ENCODE results near the gene CUTA.
A peak's percentile ranks its signal among the peaks of the same experiment; 100 is the strongest.

The CUTA gene

DNA sequence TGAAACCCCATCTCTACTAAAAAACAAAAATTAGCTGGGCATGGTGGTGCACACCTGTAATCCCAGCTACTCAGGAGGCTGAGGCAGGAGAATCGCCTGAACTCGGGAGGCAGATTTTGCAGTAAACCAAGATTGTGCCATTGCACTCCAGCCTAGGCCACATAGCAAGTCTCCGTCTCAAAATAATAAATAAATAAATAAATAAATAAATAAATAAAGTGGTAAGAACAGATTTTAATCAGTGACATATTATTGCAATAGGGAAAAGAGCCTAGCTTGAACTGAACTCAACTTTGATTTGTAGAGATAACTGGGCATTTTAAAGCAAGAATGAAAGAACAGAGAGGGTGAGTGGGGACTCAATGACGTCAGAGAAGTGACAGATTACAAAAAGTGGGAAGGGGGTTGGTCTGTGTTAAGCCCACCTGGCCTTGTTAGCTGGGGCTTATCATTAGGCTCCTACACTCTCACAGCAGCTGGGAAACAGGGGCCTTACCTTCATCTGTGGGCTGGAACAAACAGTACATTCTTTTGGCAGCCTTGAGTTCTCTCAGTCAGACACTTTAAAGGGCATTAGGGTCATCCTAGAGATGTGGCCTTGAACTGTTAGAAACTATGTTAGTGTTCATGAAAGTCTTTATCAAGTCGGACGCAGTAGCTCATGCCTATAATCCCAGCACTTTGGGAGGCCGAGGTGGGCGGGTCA lies 50.7 kb downstream of the CUTA start (continued):
- TF ChIP-seq ZNF169 (tag by site-specific recombination; IDR thresholded peaks at IDR 0.05): no peak
- TF ChIP-seq, protein P1, sequence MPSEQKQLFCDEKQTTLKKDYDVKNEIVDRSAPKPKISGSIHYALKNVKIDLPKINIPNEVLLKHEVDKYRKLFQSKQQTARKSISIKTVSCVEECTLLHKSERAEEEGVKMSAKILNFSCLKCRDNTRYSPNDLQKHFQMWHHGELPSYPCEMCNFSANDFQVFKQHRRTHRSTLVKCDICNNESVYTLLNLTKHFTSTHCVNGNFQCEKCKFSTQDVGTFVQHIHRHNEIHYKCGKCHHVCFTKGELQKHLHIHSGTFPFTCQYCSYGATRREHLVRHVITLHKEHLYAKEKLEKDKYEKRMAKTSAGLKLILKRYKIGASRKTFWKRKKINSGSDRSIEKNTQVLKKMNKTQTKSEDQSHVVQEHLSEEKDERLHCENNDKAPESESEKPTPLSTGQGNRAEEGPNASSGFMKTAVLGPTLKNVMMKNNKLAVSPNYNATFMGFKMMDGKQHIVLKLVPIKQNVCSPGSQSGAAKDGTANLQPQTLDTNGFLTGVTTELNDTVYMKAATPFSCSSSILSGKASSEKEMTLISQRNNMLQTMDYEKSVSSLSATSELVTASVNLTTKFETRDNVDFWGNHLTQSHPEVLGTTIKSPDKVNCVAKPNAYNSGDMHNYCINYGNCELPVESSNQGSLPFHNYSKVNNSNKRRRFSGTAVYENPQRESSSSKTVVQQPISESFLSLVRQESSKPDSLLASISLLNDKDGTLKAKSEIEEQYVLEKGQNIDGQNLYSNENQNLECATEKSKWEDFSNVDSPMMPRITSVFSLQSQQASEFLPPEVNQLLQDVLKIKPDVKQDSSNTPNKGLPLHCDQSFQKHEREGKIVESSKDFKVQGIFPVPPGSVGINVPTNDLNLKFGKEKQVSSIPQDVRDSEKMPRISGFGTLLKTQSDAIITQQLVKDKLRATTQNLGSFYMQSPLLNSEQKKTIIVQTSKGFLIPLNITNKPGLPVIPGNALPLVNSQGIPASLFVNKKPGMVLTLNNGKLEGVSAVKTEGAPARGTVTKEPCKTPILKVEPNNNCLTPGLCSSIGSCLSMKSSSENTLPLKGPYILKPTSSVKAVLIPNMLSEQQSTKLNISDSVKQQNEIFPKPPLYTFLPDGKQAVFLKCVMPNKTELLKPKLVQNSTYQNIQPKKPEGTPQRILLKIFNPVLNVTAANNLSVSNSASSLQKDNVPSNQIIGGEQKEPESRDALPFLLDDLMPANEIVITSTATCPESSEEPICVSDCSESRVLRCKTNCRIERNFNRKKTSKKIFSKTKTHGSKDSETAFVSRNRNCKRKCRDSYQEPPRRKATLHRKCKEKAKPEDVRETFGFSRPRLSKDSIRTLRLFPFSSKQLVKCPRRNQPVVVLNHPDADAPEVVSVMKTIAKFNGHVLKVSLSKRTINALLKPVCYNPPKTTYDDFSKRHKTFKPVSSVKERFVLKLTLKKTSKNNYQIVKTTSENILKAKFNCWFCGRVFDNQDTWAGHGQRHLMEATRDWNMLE (tag by site-specific recombination; conservative IDR thresholded peaks at IDR 0.05; ENCODE audit: low read depth): peak; percentile 81
- peak; percentile 29; the same call in 1 of the 2 replicates for TF ChIP-seq ZNF654 (tag by site-specific recombination; IDR thresholded peaks at IDR 0.05; ENCODE audit: low read depth)
- no peak for TF ChIP-seq ZNF571 (tag by site-specific recombination; IDR thresholded peaks at IDR 0.05)
- no peak for TF ChIP-seq ZNF311 (tag by site-specific recombination; IDR thresholded peaks at IDR 0.05; ENCODE audit: borderline replicate concordance)
- TF ChIP-seq ZNF140 (tag by site-specific recombination; IDR thresholded peaks at IDR 0.05): peak; percentile 50; the same call in 1 of the 2 replicates
- TF ChIP-seq BCL11A (tag by site-specific recombination; IDR thresholded peaks at IDR 0.05; ENCODE audit: low read depth): no peak
- TF ChIP-seq ZNF664 (tag by site-specific recombination; IDR thresholded peaks at IDR 0.05): 0 out of 2 replicates have a peak, but pooled peaks have one; percentile 47
- 0 out of 2 replicates have a peak, but pooled peaks have one; percentile 31 for TF ChIP-seq ZNF514 (tag by site-specific recombination; IDR thresholded peaks at IDR 0.05)
- TF ChIP-seq, protein P2, sequence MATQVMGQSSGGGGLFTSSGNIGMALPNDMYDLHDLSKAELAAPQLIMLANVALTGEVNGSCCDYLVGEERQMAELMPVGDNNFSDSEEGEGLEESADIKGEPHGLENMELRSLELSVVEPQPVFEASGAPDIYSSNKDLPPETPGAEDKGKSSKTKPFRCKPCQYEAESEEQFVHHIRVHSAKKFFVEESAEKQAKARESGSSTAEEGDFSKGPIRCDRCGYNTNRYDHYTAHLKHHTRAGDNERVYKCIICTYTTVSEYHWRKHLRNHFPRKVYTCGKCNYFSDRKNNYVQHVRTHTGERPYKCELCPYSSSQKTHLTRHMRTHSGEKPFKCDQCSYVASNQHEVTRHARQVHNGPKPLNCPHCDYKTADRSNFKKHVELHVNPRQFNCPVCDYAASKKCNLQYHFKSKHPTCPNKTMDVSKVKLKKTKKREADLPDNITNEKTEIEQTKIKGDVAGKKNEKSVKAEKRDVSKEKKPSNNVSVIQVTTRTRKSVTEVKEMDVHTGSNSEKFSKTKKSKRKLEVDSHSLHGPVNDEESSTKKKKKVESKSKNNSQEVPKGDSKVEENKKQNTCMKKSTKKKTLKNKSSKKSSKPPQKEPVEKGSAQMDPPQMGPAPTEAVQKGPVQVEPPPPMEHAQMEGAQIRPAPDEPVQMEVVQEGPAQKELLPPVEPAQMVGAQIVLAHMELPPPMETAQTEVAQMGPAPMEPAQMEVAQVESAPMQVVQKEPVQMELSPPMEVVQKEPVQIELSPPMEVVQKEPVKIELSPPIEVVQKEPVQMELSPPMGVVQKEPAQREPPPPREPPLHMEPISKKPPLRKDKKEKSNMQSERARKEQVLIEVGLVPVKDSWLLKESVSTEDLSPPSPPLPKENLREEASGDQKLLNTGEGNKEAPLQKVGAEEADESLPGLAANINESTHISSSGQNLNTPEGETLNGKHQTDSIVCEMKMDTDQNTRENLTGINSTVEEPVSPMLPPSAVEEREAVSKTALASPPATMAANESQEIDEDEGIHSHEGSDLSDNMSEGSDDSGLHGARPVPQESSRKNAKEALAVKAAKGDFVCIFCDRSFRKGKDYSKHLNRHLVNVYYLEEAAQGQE (tag by site-specific recombination; IDR thresholded peaks at IDR 0.05): peak; percentile 60; the same call in 1 of the 2 replicates
- 0 out of 2 replicates have a peak, but pooled peaks have one; percentile 28 for TF ChIP-seq ZNF768 (tag by site-specific recombination; IDR thresholded peaks at IDR 0.05)
- 0 out of 2 replicates have a peak, but pooled peaks have one; percentile 17 for TF ChIP-seq ZNF433 (tag by site-specific recombination; IDR thresholded peaks at IDR 0.05; ENCODE audit: low read depth)
- no peak for TF ChIP-seq ZFP3 (tag by site-specific recombination; IDR thresholded peaks at IDR 0.05; ENCODE audit: low read depth)

All from HEK293 (cell line).